ENCODE measurements around the gene C1orf185.

C1orf185 gene

GRCh38 chr1:51192213-51192843, 90.3 kb downstream of the C1orf185 start:
- DNase-seq (ENCODE audit: low spot score) (no peak), ATAC-seq (ENCODE audit: low read depth) (peak; percentile 65; the same call in 2 of the 3 replicates)
- Histone ChIP-seq H3K9me3 (ENCODE audit: severe bottlenecking) (no peaks in the 10 kb centered on the region), H3K27ac (ENCODE audit: poor library complexity, severe bottlenecking) (no peak overlapping the region), H3K4me1 (ENCODE audit: insufficient read depth, poor library complexity, severe bottlenecking) (no peaks in the 10 kb centered on the region), H3K4me3 (ENCODE audit: severe bottlenecking) (no peak overlapping the region), H3K36me3 (ENCODE audit: low read depth) (no peaks in the 10 kb centered on the region), H3K27me3 (ENCODE audit: insufficient read depth, poor library complexity, severe bottlenecking) (no peaks in the 10 kb centered on the region)
- TF ChIP-seq, protein P1, sequence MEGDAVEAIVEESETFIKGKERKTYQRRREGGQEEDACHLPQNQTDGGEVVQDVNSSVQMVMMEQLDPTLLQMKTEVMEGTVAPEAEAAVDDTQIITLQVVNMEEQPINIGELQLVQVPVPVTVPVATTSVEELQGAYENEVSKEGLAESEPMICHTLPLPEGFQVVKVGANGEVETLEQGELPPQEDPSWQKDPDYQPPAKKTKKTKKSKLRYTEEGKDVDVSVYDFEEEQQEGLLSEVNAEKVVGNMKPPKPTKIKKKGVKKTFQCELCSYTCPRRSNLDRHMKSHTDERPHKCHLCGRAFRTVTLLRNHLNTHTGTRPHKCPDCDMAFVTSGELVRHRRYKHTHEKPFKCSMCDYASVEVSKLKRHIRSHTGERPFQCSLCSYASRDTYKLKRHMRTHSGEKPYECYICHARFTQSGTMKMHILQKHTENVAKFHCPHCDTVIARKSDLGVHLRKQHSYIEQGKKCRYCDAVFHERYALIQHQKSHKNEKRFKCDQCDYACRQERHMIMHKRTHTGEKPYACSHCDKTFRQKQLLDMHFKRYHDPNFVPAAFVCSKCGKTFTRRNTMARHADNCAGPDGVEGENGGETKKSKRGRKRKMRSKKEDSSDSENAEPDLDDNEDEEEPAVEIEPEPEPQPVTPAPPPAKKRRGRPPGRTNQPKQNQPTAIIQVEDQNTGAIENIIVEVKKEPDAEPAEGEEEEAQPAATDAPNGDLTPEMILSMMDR (IDR thresholded peaks at IDR 0.05; ENCODE audit: poor library complexity, severe bottlenecking) = peak; percentile 92

DNA sequence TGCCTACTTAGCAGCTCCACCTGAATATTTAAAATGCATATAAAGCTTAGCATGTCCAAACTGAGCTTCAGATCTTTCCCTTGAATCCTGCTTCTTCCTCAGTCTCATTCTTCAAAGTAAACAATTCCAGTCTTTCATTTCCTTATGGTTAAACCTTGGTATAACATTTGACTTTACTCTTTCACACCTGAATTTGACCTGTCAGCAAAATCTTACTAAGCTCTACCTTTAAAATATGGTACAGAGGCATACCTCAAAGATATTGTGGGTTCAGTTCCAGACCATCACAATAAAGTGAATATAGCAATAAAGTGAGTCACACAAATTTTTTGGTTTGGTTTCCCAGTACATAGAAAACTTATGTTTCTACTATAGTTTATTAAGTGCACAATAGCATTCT, 91.5 kb downstream of the C1orf185 start:
- Histone ChIP-seq H3K4me1 (ENCODE audit: insufficient read depth, poor library complexity, severe bottlenecking) (no peaks in the 10 kb centered on the region), H3K27ac (ENCODE audit: poor library complexity, severe bottlenecking) (no peak overlapping the region), H3K4me3 (ENCODE audit: severe bottlenecking) (no peak overlapping the region), H3K36me3 (ENCODE audit: low read depth) (no peaks in the 10 kb centered on the region), H3K27me3 (ENCODE audit: insufficient read depth, poor library complexity, severe bottlenecking) (no peaks in the 10 kb centered on the region), H3K9me3 (ENCODE audit: severe bottlenecking) (no peaks in the 10 kb centered on the region)
- TF ChIP-seq, protein P1 (IDR thresholded peaks at IDR 0.05; ENCODE audit: poor library complexity, severe bottlenecking) = no peak
- DNase-seq (ENCODE audit: low spot score) (no peak), ATAC-seq (ENCODE audit: low read depth) (no peak)

All from RWPE2 (cell line).